ENCODE measurements around the gene CUX1. TPM values are rescaled to one million over a fixed set of nuclear protein-coding genes. Genes with fewer than 3 reads are reported as not detected.

The CUX1 gene
- total RNA-seq, 1 donor from 2014 or later = 50.6 TPM

DNA sequence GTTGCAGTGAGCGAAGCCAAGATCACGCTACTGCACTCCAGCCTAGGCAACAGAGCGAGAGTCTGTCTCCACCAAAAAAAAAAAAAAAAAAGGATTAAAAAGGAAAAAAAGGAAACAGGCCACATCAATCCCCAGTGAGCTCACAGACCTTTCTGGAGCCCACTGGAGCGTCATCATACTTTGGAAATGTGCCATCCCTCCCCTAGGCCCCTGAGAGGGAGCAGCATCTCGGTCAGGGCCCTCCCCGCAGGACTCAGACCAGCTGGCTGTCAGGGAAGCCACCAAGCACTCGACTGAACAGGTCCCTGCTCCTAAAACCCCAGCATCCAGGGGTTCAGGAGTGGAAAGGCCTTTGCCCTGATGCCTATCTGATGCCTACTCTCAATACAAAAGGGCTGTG, 371.3 kb downstream of the CUX1 start:
- H3K36me3 Mint-ChIP-seq (ENCODE audit: low read depth, unreplicated experiment) = peaks cover 18% of the 10 kb centered on the region
- no peak overlapping the region for H3K27ac ChIP-seq (ENCODE audit: low read depth, low read length)
- FAIRE-seq = no peak

DNA sequence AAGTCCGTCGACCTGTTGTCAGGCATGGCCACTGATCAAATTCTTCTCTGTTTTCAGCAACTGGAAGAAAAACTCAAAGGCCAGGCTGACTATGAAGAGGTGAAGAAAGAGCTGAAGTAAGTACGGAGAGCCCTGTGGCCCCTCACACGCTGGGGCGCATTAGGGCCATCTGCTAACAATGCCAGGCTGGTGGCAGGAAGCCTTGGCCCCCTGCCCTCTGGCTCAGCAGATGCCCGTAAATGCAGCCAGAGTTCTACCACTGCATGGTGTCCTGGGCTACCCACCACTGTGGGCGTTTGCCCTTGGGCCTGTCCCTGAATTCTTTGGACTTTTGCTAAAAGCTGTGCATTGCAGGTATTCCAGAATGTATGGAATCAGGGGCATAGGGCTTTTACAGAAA, 372.3 kb downstream of the CUX1 start:
- Histone ChIP-seq H3K9ac (ENCODE audit: low read length) (no peak overlapping the region), H3K79me2 (ENCODE audit: insufficient read depth, low read length) (no peaks in the 10 kb centered on the region), H3K27ac (ENCODE audit: low read depth, low read length) (no peak overlapping the region), H3K9me3 (ENCODE audit: insufficient read depth, low read depth, low read length) (no peaks in the 10 kb centered on the region), H3K4me2 (ENCODE audit: low read length) (no peak overlapping the region), H3K36me3 (ENCODE audit: insufficient read depth, low read length) (peaks cover 3% of the 10 kb centered on the region), H3K4me1 (ENCODE audit: insufficient read depth, low read length) (no peaks in the 10 kb centered on the region), H3K27me3 (ENCODE audit: insufficient read depth, low read length) (no peaks in the 10 kb centered on the region), H4K20me1 (ENCODE audit: insufficient read depth, low read length) (peaks cover 4% of the 10 kb centered on the region), H2AFZ (ENCODE audit: low read depth, low read length) (no peak overlapping the region), H3K4me3 (ENCODE audit: insufficient read depth, low read depth, low read length) (no peak overlapping the region)
- Mint-ChIP-seq H3K27me3 (ENCODE audit: low read depth, unreplicated experiment) (no peaks in the 10 kb centered on the region), H3K9me3 (ENCODE audit: unreplicated experiment) (no peaks in the 10 kb centered on the region), H3K4me3 (ENCODE audit: unreplicated experiment) (no peak overlapping the region), H3K27ac (ENCODE audit: unreplicated experiment) (no peak overlapping the region), H3K4me1 (ENCODE audit: low read depth, unreplicated experiment) (peaks cover 4% of the 10 kb centered on the region), H3K36me3 (ENCODE audit: low read depth, unreplicated experiment) (peaks cover 14% of the 10 kb centered on the region)
- FAIRE-seq = no peak
- no peak for DNase-seq (ENCODE audit: low read depth)
- TF ChIP-seq, protein P1, sequence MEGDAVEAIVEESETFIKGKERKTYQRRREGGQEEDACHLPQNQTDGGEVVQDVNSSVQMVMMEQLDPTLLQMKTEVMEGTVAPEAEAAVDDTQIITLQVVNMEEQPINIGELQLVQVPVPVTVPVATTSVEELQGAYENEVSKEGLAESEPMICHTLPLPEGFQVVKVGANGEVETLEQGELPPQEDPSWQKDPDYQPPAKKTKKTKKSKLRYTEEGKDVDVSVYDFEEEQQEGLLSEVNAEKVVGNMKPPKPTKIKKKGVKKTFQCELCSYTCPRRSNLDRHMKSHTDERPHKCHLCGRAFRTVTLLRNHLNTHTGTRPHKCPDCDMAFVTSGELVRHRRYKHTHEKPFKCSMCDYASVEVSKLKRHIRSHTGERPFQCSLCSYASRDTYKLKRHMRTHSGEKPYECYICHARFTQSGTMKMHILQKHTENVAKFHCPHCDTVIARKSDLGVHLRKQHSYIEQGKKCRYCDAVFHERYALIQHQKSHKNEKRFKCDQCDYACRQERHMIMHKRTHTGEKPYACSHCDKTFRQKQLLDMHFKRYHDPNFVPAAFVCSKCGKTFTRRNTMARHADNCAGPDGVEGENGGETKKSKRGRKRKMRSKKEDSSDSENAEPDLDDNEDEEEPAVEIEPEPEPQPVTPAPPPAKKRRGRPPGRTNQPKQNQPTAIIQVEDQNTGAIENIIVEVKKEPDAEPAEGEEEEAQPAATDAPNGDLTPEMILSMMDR (IDR thresholded peaks at IDR 0.05; ENCODE audit: insufficient read depth, low read depth, low read length) = no peak
- TF ChIP-seq EZH2 (IDR thresholded peaks at IDR 0.05; ENCODE audit: insufficient read depth, low read length) = no peak

More for the DNA sequence above, 371.3 kb downstream of the CUX1 start:
- H3K36me3 ChIP-seq (ENCODE audit: insufficient read depth, low read length) = peaks cover 3% of the 10 kb centered on the region
- no peak overlapping the region for H3K4me3 ChIP-seq (ENCODE audit: insufficient read depth, low read depth, low read length)
- peaks cover 4% of the 10 kb centered on the region for H4K20me1 ChIP-seq (ENCODE audit: insufficient read depth, low read length)
- peaks cover 1% of the 10 kb centered on the region for H3K4me1 Mint-ChIP-seq (ENCODE audit: low read depth, unreplicated experiment)
- H3K4me1 ChIP-seq (ENCODE audit: insufficient read depth, low read length) = no peaks in the 10 kb centered on the region
- TF ChIP-seq, protein P1 (IDR thresholded peaks at IDR 0.05; ENCODE audit: insufficient read depth, low read depth, low read length) = no peak
- no peak for TF ChIP-seq EZH2 (IDR thresholded peaks at IDR 0.05; ENCODE audit: insufficient read depth, low read length)
- no peak overlapping the region for H3K27ac Mint-ChIP-seq (ENCODE audit: unreplicated experiment)
- no peak overlapping the region for H3K4me3 Mint-ChIP-seq (ENCODE audit: unreplicated experiment)
- H3K9me3 ChIP-seq (ENCODE audit: insufficient read depth, low read depth, low read length) = no peaks in the 10 kb centered on the region
- H2AFZ ChIP-seq (ENCODE audit: low read depth, low read length) = no peak overlapping the region
- no peak overlapping the region for H3K4me2 ChIP-seq (ENCODE audit: low read length)
- H3K9me3 Mint-ChIP-seq (ENCODE audit: unreplicated experiment) = no peaks in the 10 kb centered on the region
- no peak overlapping the region for H3K9ac ChIP-seq (ENCODE audit: low read length)
- H3K27me3 Mint-ChIP-seq (ENCODE audit: low read depth, unreplicated experiment) = no peaks in the 10 kb centered on the region
- no peaks in the 10 kb centered on the region for H3K79me2 ChIP-seq (ENCODE audit: insufficient read depth, low read length)
- no peak for DNase-seq (ENCODE audit: low read depth)
- no peaks in the 10 kb centered on the region for H3K27me3 ChIP-seq (ENCODE audit: insufficient read depth, low read length)

DNA sequence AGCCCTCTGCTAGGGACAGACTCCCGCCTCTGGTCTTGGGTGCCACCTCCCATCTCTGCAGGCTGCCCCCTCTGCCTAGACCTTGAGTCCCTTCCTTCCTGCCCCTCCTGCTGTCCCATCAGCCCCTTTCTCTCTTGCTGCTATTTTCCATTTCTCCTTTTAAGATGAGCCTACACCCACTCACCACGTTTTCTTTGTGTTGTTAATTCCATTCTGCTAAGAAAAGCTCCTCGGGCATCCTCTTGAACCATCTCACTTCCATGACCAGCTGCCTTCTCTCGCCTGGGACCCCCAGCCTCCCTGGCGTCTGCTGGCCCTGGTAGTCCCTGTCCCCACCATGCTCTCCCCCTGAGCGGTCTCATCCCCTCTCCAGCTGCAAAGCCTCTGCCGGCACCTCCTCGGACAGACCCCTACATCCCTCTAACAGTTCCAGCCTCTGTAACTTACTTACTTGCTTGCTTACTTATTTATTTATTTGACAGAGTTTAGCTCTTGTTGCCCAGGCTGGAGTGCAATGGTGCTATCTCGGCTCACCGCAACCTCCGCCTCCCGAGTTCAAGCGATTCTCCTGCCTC, 373.4 kb downstream of the CUX1 start:
- no peak overlapping the region for H3K4me3 ChIP-seq (ENCODE audit: insufficient read depth, low read depth, low read length)
- H3K27ac Mint-ChIP-seq (ENCODE audit: unreplicated experiment) = no peak overlapping the region
- H3K79me2 ChIP-seq (ENCODE audit: insufficient read depth, low read length) = no peaks in the 10 kb centered on the region
- no peaks in the 10 kb centered on the region for H3K9me3 Mint-ChIP-seq (ENCODE audit: unreplicated experiment)
- FAIRE-seq (no peak), DNase-seq (ENCODE audit: low read depth) (no peak)
- peaks cover 4% of the 10 kb centered on the region for H4K20me1 ChIP-seq (ENCODE audit: insufficient read depth, low read length)
- no peak overlapping the region for H2AFZ ChIP-seq (ENCODE audit: low read depth, low read length)
- H3K27me3 ChIP-seq (ENCODE audit: insufficient read depth, low read length) = no peaks in the 10 kb centered on the region
- H3K4me1 ChIP-seq (ENCODE audit: insufficient read depth, low read length) = no peaks in the 10 kb centered on the region
- H3K9me3 ChIP-seq (ENCODE audit: insufficient read depth, low read depth, low read length) = no peaks in the 10 kb centered on the region
- no peaks in the 10 kb centered on the region for H3K27me3 Mint-ChIP-seq (ENCODE audit: low read depth, unreplicated experiment)
- no peak overlapping the region for H3K9ac ChIP-seq (ENCODE audit: low read length)
- peaks cover 19% of the 10 kb centered on the region for H3K36me3 Mint-ChIP-seq (ENCODE audit: low read depth, unreplicated experiment)
- peaks cover 4% of the 10 kb centered on the region for H3K4me1 Mint-ChIP-seq (ENCODE audit: low read depth, unreplicated experiment)
- TF ChIP-seq, protein P1 (IDR thresholded peaks at IDR 0.05; ENCODE audit: insufficient read depth, low read depth, low read length) = no peak
- TF ChIP-seq EZH2 (IDR thresholded peaks at IDR 0.05; ENCODE audit: insufficient read depth, low read length) = no peak
- H3K4me2 ChIP-seq (ENCODE audit: low read length) = no peak overlapping the region
- no peak overlapping the region for H3K4me3 Mint-ChIP-seq (ENCODE audit: unreplicated experiment)
- peaks cover 3% of the 10 kb centered on the region for H3K36me3 ChIP-seq (ENCODE audit: insufficient read depth, low read length)
- no peak overlapping the region for H3K27ac ChIP-seq (ENCODE audit: low read depth, low read length)

All from astrocyte (in vitro differentiated cells and primary cell).